A549 (cell line): ENCODE measurements around the gene BTN2A1. TPM values are rescaled to one million over a fixed set of nuclear protein-coding genes. Genes with fewer than 3 reads are reported as not detected.

ENCODE experiments used
- FOSL2 ChIP-seq, 2 experiments: fragments of 450-650 bp in 1 of 2; fragments of >200 bp in 1 of 2; sonication (Bioruptor Twin) in 1 of 2; formaldehyde crosslinking; IDR thresholded peaks; 2 replicates each; pipeline versions ENCODE4 v1.5.0 to v1.6.1; 2016 to 2020; ENCODE audit warnings: mild to moderate bottlenecking in 1 of 2, moderate library complexity in 1 of 2
- NFE2L2 ChIP-seq: fragments of 150-350 bp; conservative IDR thresholded peaks from 2 replicates; pipeline ENCODE4 v1.6.1; 2014; ENCODE audit warnings: low read length
- PBX3 ChIP-seq: IDR thresholded peaks from 2 replicates; pipeline ENCODE4 v1.6.1; 2012
- RFX5 ChIP-seq: fragments of 450-650 bp; IDR thresholded peaks from 2 replicates; pipeline ENCODE4 v1.7.1; 2014; ENCODE audit warnings: antibody characterized with exemption, mild to moderate bottlenecking, moderate library complexity
- polyA plus RNA-seq, 4 experiments: library from polyadenylated mRNA; depleted of rRNA in 3 of 4; stranded (reverse); fragments of >200 nt; fragmentation: RNase III in 1 of 4; extraction: RNeasy Plus Mini Kit Qiagen cat#74134 plus additional on column Dnase treatment in 1 of 4; gene quantifications; 2 replicates in 3 of 4; 3 replicates in 1 of 4; pipeline ENCODE4 v1.2.3, GENCODE V29; 2011 to 2017
- small RNA-seq, 6 experiments: library from RNA; depleted of rRNA; stranded (forward); fragments of <200 nt; gene quantifications; one replicate each; pipeline ENCODE3, GENCODE V24; 2012

BTN2A1 gene
- polyA plus RNA-seq, 2 of the 4 experiments (the other 2 are of a cell fraction): 20.3 to 20.7 TPM

- TF ChIP-seq PBX3 (no peak), FOSL2 (IDR thresholded peaks at IDR 0.05) (no peak), FOSL2 (CRISPR knock-in tag; IDR thresholded peaks at IDR 0.05) (no peak), RFX5 (no peak), NFE2L2 (no peak)
- TF ChIP-seq, all 56 proteins: peak for 0
Observed at GRCh38 chr6:26516481-26517427, 59.0 kb downstream of the BTN2A1 start (continued).

Small RNA genes within 50 kb of the gene (small RNA-seq; reads per million reads assigned to genes)
- gene RNU6-502P: 0 reads per million in 6 experiments

Other genes starting within 250 kb of the BTN2A1 start
- 13.4 and 13.5 TPM in 2 replicates for gene BTN3A2, start 92.8 kb upstream of the BTN2A1 start, polyA plus RNA-seq (2011; rRNA removed)
- 4.2 to 5.1 TPM (median 4.8 TPM) in 3 replicates for gene BTN3A2, start 92.8 kb upstream of the BTN2A1 start, polyA plus RNA-seq (2017; fragmentation: RNase III; extraction: RNeasy Plus Mini Kit Qiagen cat#74134 plus additional on column Dnase treatment)
- gene BTN2A2, start 74.8 kb upstream of the BTN2A1 start, polyA plus RNA-seq (2011; rRNA removed): 6.5 and 7.0 TPM in 2 replicates
- gene BTN2A2, start 74.8 kb upstream of the BTN2A1 start, polyA plus RNA-seq (2017; fragmentation: RNase III; extraction: RNeasy Plus Mini Kit Qiagen cat#74134 plus additional on column Dnase treatment): 6.7 to 9.5 TPM (median 7.5 TPM) in 3 replicates
- gene BTN3A1, start 55.7 kb upstream of the BTN2A1 start, polyA plus RNA-seq (2011; rRNA removed): 8.1 and 13.6 TPM in 2 replicates
- 3.8 to 5.5 TPM (median 4.0 TPM) in 3 replicates for gene BTN3A1, start 55.7 kb upstream of the BTN2A1 start, polyA plus RNA-seq (2017; fragmentation: RNase III; extraction: RNeasy Plus Mini Kit Qiagen cat#74134 plus additional on column Dnase treatment)
- gene BTN3A3, start 17.5 kb upstream of the BTN2A1 start, polyA plus RNA-seq (2011; rRNA removed): 2.7 and 3.9 TPM in 2 replicates
- gene BTN3A3, start 17.5 kb upstream of the BTN2A1 start, polyA plus RNA-seq (2017; fragmentation: RNase III; extraction: RNeasy Plus Mini Kit Qiagen cat#74134 plus additional on column Dnase treatment): 1.5 to 1.9 TPM (median 1.6 TPM) in 3 replicates
- not detected in 2 replicates for gene BTN1A1, start 42.3 kb downstream of the BTN2A1 start, polyA plus RNA-seq (2011; rRNA removed)
- not detected in 3 replicates for gene BTN1A1, start 42.3 kb downstream of the BTN2A1 start, polyA plus RNA-seq (2017; fragmentation: RNase III; extraction: RNeasy Plus Mini Kit Qiagen cat#74134 plus additional on column Dnase treatment)
- 59.0 and 62.9 TPM in 2 replicates for gene HMGN4, start 80.4 kb downstream of the BTN2A1 start, polyA plus RNA-seq (2011; rRNA removed)
- 52.8 to 55.0 TPM (median 53.0 TPM) in 3 replicates for gene HMGN4, start 80.4 kb downstream of the BTN2A1 start, polyA plus RNA-seq (2017; fragmentation: RNase III; extraction: RNeasy Plus Mini Kit Qiagen cat#74134 plus additional on column Dnase treatment)
- 10.6 and 11.9 TPM in 2 replicates for gene ABT1, start 139.0 kb downstream of the BTN2A1 start, polyA plus RNA-seq (2011; rRNA removed)
- gene ABT1, start 139.0 kb downstream of the BTN2A1 start, polyA plus RNA-seq (2017; fragmentation: RNase III; extraction: RNeasy Plus Mini Kit Qiagen cat#74134 plus additional on column Dnase treatment): 10.6 to 11.5 TPM (median 11.1 TPM) in 3 replicates
- 12.3 and 14.5 TPM in 2 replicates for gene ZNF322, start 201.8 kb downstream of the BTN2A1 start, polyA plus RNA-seq (2011; rRNA removed)
- 5.6 to 6.1 TPM (median 6.0 TPM) in 3 replicates for gene ZNF322, start 201.8 kb downstream of the BTN2A1 start, polyA plus RNA-seq (2017; fragmentation: RNase III; extraction: RNeasy Plus Mini Kit Qiagen cat#74134 plus additional on column Dnase treatment)